ENCODE results near the gene RGPD8.
A peak's percentile ranks its signal among the peaks of the same experiment; 100 is the strongest.

The RGPD8 gene

GRCh38 chr2:112433480-112433879 lies at the start of gene RGPD8:
Gene RGPD8 (minus strand): TSS chr2:112433645. CDS start chr2:112433453, 192 bp downstream.
- peak; percentile 62 for TF ChIP-seq CTCF (conservative IDR thresholded peaks at IDR 0.05; ENCODE audit: low read depth, low read length)
- H3K4me3 ChIP-seq (ENCODE audit: low read depth, low read length): peak within 1 kb of the TSS; percentile 51
- DNase-seq (ENCODE audit: low read depth): peak; percentile 88

GRCh38 chr2:112483042-112483473 lies 49.6 kb upstream of the RGPD8 start:
- peak; percentile 67 for DNase-seq (ENCODE audit: low read depth)
- peak overlapping the region; percentile 83 for H3K4me3 ChIP-seq (ENCODE audit: low read depth, low read length)
- TF ChIP-seq CTCF (conservative IDR thresholded peaks at IDR 0.05; ENCODE audit: low read depth, low read length): no peak

GRCh38 chr2:112482309-112483041 lies 49.0 kb upstream of the RGPD8 start:
- H3K4me3 ChIP-seq (ENCODE audit: low read depth, low read length): peak overlapping the region; percentile 83
- DNase-seq (ENCODE audit: low read depth): peak; percentile 47
- TF ChIP-seq CTCF (conservative IDR thresholded peaks at IDR 0.05; ENCODE audit: low read depth, low read length): no peak

GRCh38 chr2:112481528-112482233 lies 48.2 kb upstream of the RGPD8 start, which contains the start of gene TTL:
Gene TTL (plus strand): TSS chr2:112482156. CDS start chr2:112482345, 189 bp downstream.
- peak; percentile 60 for DNase-seq (ENCODE audit: low read depth)
- TF ChIP-seq CTCF (conservative IDR thresholded peaks at IDR 0.05; ENCODE audit: low read depth, low read length): no peak

GRCh38 chr2:112481050-112481527 lies 47.6 kb upstream of the RGPD8 start:
- peak; percentile 89 for TF ChIP-seq CTCF (conservative IDR thresholded peaks at IDR 0.05; ENCODE audit: low read depth, low read length)
- peak overlapping the region; percentile 83 for H3K4me3 ChIP-seq (ENCODE audit: low read depth, low read length)
- peak; percentile 89 for DNase-seq (ENCODE audit: low read depth)

More at GRCh38 chr2:112481528-112482233, 48.2 kb upstream of the RGPD8 start, which contains the start of gene TTL:
- H3K4me3 ChIP-seq (ENCODE audit: low read depth, low read length): peak within 1 kb of the TSS; percentile 83

- peak overlapping the region; percentile 83 for H3K4me3 ChIP-seq (ENCODE audit: low read depth, low read length)
- DNase-seq (ENCODE audit: low read depth): no peak
- peak; percentile 19 for TF ChIP-seq CTCF (conservative IDR thresholded peaks at IDR 0.05; ENCODE audit: low read depth, low read length)
Measured at GRCh38 chr2:112480530-112481049, 47.1 kb upstream of the RGPD8 start.

All from choroid plexus epithelial cell (primary cell).